Endothelial cell of umbilical vein (primary cell): Measurements from ENCODE around the gene PHAF1.

Experiments used
- EZH2 ChIP-seq: IDR thresholded peaks from 2 replicates; pipeline ENCODE4 v1.6.1; 2012; ENCODE audit warnings: borderline replicate concordance, low read depth, mild to moderate bottlenecking, moderate library complexity, low read length, inconsistent platforms; ENCODE audit not compliant: severe bottlenecking
- GATA2 ChIP-seq: IDR thresholded peaks from 2 replicates; pipeline ENCODE4 v1.7.0; 2011; ENCODE audit warnings: low read depth, mild to moderate bottlenecking, moderate library complexity, mixed read lengths, low read length; ENCODE audit not compliant: insufficient read length, insufficient read depth
- JUN ChIP-seq: IDR thresholded peaks from 2 replicates; pipeline ENCODE4 v1.6.1; 2011; ENCODE audit warnings: borderline replicate concordance, low read depth; ENCODE audit not compliant: insufficient read length, insufficient read depth
- MYC ChIP-seq: IDR thresholded peaks from one replicate; pipeline ENCODE4 v1.6.1; 2011; ENCODE audit warnings: mild to moderate bottlenecking, low read depth, low read length
- POLR2A ChIP-seq: IDR thresholded peaks from 2 replicates; pipeline ENCODE4 v1.6.1; 2012; ENCODE audit warnings: low read depth, mild to moderate bottlenecking, control low read depth, low read length
- POLR2AphosphoS5 ChIP-seq: IDR thresholded peaks from 2 replicates; pipeline ENCODE4 v1.6.1; 2012; ENCODE audit warnings: low read depth, mild to moderate bottlenecking, control low read depth, low read length, moderate library complexity; ENCODE audit not compliant: insufficient read depth
- TF ChIP-seq, protein P1 (sequence below): IDR thresholded peaks from 2 replicates; pipeline ENCODE4 v1.6.1; 2011; ENCODE audit not compliant: insufficient read depth, insufficient read length
- TF ChIP-seq, protein P2 (sequence below), 2 donors: IDR thresholded peaks; 1 replicate in 1 of 2; 2 replicates in 1 of 2; pipeline ENCODE4 v1.5.1; 2011; ENCODE audit warnings: low read length in 2 of 2, mild to moderate bottlenecking in 2 of 2, moderate library complexity in 2 of 2, control low read depth in 1 of 2, inconsistent platforms in 1 of 2, low read depth in 1 of 2; ENCODE audit not compliant: insufficient read depth in 1 of 2; ENCODE audit errors: extremely low read depth in 1 of 2

- TF ChIP-seq, protein P1, sequence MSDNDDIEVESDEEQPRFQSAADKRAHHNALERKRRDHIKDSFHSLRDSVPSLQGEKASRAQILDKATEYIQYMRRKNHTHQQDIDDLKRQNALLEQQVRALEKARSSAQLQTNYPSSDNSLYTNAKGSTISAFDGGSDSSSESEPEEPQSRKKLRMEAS, result no peak
- TF ChIP-seq, protein P2, sequence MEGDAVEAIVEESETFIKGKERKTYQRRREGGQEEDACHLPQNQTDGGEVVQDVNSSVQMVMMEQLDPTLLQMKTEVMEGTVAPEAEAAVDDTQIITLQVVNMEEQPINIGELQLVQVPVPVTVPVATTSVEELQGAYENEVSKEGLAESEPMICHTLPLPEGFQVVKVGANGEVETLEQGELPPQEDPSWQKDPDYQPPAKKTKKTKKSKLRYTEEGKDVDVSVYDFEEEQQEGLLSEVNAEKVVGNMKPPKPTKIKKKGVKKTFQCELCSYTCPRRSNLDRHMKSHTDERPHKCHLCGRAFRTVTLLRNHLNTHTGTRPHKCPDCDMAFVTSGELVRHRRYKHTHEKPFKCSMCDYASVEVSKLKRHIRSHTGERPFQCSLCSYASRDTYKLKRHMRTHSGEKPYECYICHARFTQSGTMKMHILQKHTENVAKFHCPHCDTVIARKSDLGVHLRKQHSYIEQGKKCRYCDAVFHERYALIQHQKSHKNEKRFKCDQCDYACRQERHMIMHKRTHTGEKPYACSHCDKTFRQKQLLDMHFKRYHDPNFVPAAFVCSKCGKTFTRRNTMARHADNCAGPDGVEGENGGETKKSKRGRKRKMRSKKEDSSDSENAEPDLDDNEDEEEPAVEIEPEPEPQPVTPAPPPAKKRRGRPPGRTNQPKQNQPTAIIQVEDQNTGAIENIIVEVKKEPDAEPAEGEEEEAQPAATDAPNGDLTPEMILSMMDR (IDR thresholded peaks at IDR 0.05; ENCODE audit: extremely low read depth in 1 of 2, insufficient read depth in 1 of 2, low read depth in 1 of 2, low read length in 2 of 2), result no peak
- TF ChIP-seq POLR2AphosphoS5 (no peak), EZH2 (no peak), POLR2A (no peak), JUN (no peak), GATA2 (no peak), MYC (no peak)
Measured at GRCh38 chr16:67108931-67109406, 772 bp upstream of the PHAF1 start.
